HG03103 (cell line): ENCODE data around the gene CHKA.
A peak's percentile ranks its signal among the peaks of the same experiment; 100 is the strongest.

ENCODE experiments used
- ATAC-seq: cut with Tn5 transposase; IDR thresholded peaks from one replicate; pipeline ENCODE4 v1.9.1; 2021; ENCODE audit warnings: low read depth; ENCODE audit not compliant: unreplicated experiment

Gene CHKA

DNA sequence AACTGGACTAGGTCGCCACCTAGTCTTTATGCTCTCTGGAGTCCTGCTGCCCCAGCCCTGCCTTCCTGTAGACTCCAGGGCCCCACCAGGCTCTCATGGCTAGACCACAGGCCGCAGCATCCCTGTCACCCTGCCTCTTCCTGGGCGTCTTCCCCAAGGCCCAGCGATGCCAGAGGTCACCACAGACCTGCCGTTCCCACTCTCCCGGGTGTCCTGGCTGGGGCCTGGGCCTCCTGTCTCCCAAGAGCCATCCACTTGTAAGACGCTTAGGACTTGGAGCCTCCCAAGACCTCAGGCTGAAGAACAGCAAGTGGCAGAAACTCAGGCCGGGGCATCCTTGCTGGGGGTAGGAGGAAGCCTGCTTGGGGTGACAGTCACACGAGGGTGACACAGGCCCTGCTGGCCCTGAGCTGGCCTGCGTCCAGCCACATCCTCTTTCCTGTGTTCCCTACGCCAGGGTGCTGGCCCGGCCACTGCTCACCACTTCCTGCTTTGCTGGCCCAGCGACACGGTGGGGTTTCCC is 84.4 kb downstream of the CHKA start:
- no peak for ATAC-seq

- ATAC-seq: no peak
These were observed 85.0 kb downstream of the CHKA start for GRCh38 chr11:68036141-68036716.

DNA sequence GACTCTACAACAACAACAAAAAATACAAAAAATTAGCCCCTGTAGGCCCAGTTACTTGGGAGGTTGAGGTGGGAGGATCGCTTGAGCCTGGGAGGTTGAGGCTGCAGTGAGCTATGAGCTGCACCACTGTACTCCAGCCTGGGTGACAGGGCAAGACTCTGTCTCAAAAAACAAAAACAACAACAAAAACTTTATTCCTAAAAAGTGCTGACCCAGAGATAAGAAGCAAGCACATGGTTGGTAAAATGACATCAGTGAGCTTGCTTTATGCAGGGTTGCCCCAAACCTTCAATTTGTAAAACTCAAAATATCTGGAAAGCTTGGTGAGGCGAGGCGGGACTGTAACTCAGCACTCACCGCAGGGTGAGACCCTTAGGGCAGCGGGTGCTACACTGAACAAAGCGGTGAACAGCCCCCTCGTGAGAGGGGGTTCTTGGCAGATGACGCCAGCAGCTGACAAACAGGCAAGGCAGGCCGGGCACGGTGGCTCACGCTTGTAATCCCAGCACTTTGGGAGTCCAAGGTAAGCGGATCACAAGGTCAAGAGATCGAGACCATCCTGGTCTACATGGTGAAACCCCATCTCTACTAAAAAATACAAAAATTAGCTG is 85.8 kb downstream of the CHKA start:
- no peak for ATAC-seq

DNA sequence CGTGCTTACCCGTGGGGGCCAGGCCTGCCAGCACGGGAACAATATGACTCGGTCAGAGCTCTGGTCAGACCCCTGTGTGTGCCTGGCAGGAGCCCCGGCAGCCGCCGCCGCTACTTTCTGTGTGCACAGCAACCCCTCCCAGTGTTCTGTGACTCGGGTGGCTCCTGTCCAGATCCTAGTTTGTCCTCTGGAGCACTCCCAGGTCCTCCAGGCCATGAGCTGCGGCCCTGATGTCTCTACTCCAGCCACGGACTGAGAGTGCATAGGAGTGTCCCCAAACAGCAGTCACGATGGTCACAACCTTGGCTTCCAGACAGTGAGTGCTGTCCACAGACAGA is 87.5 kb downstream of the CHKA start:
- no peak for ATAC-seq

GRCh38 chr11:68032997-68033707 is 88.0 kb downstream of the CHKA start:
- ATAC-seq: no peak

DNA sequence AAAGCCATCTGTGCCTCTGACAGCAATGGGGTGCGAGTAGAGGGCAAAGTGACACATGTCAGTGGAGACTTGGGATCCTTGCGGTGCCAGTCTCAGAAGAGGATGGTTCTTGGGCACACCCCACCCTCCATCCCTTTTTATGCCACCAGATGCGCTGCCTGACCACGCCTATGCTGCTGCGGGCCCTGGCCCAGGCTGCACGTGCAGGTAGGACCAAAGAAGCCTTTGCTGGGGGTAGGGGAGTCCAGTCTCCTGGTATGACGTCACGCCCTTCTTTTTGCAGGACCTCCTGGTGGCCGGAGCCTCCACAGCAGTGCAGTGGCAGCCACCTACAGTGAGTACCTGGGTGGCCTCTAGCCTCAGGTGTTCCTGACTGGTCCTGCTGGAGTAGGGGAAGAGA is 89.2 kb downstream of the CHKA start:
- no peak for ATAC-seq

DNA sequence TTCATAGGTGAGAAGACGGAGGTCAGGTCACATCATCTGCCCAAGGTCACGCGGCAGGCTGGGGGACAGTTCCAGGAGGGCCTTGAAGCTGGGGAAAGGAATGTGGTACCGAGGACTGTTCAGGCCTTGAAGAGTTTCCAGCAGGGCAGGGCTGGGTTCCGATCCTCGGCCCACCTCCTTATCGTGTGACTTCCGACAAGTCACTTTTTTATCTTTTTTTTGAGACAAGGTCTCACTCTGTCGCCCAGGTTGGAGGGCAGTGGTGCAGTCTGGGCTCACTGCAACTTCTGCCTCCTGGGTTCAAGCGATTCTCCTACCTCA is 90.1 kb downstream of the CHKA start:
- no peak for ATAC-seq

DNA sequence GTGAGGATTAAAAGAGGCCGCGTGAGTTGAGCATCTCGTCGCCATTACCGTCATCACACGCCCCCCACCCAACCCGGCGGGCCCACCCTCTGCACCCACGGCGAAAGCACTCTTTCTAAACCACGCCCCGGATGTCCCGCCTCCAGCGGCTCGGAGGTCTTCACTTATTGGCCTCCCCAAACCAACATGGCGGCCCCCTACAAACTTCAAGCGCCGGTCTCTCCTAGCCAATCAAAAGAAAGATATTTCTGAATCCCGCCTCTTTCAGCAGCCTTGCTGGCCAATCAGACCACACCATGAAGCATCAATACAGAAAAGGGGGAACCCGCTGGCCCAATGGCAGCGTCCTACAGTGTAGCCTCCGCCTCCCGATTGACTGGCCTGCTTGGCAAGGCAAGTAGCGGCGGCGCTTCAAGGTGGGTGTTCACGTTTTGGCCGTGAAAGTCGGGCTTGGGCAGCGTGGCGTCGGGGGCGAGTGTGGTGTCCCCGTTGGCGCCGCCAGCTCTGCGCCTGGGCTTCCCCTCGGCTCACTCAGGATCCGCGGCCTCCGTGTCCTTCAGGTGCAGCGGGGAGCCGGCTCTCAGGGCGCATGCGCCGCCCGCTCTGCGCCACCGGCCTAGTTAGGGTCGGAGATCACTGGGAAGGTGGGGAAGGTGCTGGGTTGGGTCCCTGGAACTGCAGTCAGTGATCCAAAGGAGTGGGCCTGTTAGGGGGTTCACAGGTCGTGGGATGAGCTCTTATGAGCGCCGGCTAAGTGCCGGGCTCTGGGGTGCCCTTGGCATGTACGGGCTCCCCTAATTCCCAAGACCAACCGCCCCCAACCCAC is 90.7 kb downstream of the CHKA start, which contains the start of gene NDUFS8:
Gene NDUFS8, plus strand, starts transcription at position 364 of the 826 bp plus-strand sequence. CDS start 1,471 bp downstream, outside the sequence.
- ATAC-seq: peak; percentile 89

DNA sequence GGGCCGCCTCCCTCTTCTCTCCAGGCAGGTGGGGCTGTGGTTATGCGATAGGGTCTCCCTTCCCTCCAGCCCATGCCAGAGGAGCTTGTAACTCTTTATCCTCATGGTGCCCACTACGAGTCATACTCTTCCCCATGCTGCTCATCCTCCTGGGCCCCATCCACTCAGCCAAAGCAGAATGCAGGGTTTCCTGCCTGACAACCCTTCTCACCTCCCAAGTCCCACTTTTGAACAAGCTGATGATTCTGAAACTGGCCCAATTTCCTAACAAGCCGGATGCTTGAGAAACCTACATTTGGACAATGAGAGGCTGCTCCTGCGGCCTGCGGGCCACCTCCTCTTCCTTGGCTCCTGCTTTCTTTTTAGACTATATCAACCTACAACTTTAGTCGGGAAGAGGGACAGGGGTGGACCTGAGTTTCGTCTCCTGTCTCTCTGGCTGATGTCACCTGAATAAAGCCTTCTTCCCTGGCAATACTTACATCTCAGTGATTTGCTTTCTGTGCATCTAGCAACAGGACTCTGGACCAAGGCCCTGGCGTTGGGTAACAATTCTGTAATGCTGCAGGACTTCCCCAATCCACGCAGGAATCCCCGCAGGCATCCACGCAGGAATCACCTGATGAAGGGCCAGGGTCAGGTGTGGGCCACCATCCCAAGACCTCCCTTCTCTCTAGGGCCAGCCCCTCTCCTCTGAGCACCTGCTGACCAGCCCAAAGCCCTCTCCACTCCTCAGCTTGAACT is 92.2 kb downstream of the CHKA start:
- ATAC-seq: no peak

DNA sequence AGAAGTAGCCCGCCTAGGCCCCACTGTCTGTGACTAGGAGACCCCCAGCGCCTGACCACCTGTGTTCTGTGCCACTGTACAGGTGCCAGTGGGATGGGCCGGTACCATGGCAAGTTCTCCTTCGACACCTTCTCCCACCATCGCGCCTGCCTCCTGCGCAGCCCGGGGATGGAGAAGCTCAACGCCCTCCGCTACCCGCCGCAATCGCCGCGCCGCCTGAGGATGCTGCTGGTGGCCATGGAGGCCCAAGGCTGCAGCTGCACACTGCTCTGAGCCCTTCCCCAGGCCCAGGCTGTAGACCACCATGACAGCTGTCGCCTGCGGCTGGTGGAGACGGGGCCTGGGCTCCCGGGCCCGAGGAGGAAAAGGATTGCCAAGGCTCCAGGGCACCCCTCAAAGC is 93.5 kb downstream of the CHKA start:
- no peak for ATAC-seq

GRCh38 chr11:68026391-68027105 is 94.6 kb downstream of the CHKA start:
- no peak for ATAC-seq

GRCh38 chr11:68025047-68025446 is 96.1 kb downstream of the CHKA start:
- no peak for ATAC-seq

- no peak for ATAC-seq
These were observed 96.7 kb downstream of the CHKA start for GRCh38 chr11:68024508-68024907.

GRCh38 chr11:68022531-68022930 is 98.7 kb downstream of the CHKA start:
- ATAC-seq: no peak

- ATAC-seq: no peak
These were observed 99.9 kb downstream of the CHKA start for GRCh38 chr11:68021167-68021787.

- ATAC-seq: no peak
These were observed 100.6 kb downstream of the CHKA start for GRCh38 chr11:68020575-68020974.

DNA sequence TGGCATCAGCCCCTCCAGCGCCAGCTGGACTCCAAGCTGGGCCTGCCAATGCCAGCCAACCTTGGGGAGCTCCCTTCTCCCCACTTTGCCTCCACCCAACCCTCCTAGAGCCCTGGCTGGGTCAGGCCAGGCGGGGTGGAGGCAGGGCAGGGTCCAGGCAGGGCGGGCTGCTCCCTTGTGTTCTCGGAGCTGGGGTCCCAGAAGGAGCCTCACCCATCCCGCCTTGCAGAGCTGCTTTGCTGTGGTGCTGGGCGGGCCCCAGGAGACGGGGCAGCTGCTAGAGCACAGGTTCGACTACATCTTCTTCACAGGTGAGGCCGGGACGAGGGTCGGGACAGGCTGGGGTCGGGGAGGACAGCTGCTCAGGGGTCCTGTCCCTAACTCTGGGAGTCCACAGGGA is 101.7 kb downstream of the CHKA start:
- ATAC-seq: no peak

GRCh38 chr11:68018730-68019190 is 102.4 kb downstream of the CHKA start:
- no peak for ATAC-seq

DNA sequence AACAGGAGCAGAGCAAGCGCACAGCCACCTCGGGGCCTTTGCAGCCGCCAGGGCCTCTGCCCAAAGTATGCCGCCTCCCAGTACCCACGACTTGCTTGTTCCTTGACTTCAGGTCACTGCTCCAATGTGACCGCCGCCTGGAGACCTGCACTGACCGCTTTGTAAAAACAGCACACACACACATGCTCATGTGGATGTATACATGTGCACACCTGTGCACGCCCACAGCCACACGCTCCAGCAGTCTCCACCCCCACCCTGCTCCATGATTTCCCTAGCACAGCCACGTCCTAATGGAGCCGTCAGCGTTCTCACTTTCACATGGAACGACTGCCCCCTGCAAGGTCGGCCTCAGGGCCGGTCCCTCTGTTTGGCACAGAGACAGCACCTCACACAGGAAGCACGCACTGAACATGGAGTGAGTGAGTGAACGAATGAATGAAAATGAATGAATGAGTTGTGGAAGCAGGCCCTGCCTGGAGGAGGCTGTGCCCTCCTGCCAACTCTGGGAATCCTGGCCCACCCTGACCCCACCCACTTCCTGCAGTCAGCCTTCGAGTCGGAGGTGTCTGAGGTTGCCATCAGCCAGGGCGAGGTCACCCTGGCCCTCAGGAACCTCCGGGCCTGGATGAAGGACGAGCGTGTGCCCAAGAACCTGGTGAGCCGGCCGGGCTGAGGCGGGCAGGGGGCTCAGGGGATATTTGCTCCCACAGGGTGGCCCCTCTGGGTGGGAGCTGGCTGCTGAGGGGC is 103.0 kb downstream of the CHKA start:
- ATAC-seq: no peak
